BJ (cell line): ENCODE data around the gene TIMP3. TPM values are rescaled to one million over a fixed set of nuclear protein-coding genes. Genes with fewer than 3 reads are reported as not detected.

ENCODE experiments used
- CTCF ChIA-PET: fragments of 350-600 bp; formaldehyde crosslinking; extraction: SDS; loops from one replicate; lab custom pipeline; 2021; ENCODE audit warnings: antibody characterized with exemption, inconsistent platforms; lab: Yijun Ruan, JAX
- POLR2A ChIA-PET: fragments of 300-600 bp; sonication (Branson Sonifier 250); formaldehyde crosslinking; extraction: SDS; loops from one replicate; lab custom pipeline; 2021; ENCODE audit warnings: antibody characterized with exemption; lab: Charles Lee
- DNase-seq: peaks from one replicate; pipeline ENCODE4 v3.0.0-alpha.2; 2011; ENCODE audit warnings: low read depth
- H3K27me3 ChIP-seq: 2 replicates; pipeline ENCODE4 v1.6.0; 2011; ENCODE audit warnings: low read length; ENCODE audit not compliant: control insufficient read depth, insufficient read depth
- H3K36me3 ChIP-seq: 2 replicates; pipeline ENCODE4 v1.5.1; 2011; ENCODE audit warnings: low read length; ENCODE audit not compliant: control insufficient read depth, insufficient read depth
- H3K4me3 ChIP-seq: 2 replicates; pipeline ENCODE4 v1.5.1; 2011; ENCODE audit warnings: low read depth, mild to moderate bottlenecking, control low read depth, low read length
- CTCF ChIP-seq: IDR thresholded peaks from 2 replicates; pipeline ENCODE4 v1.5.1; 2011; ENCODE audit warnings: low read depth, mild to moderate bottlenecking, control low read depth, inconsistent platforms, low read length, moderate library complexity; ENCODE audit not compliant: insufficient read depth
- polyA plus RNA-seq: library from polyadenylated mRNA; depleted of rRNA; stranded (reverse); fragments of >200 nt; gene quantifications from 2 replicates; pipeline ENCODE4 v1.2.3, GENCODE V29; 2011

TIMP3 gene
- polyA plus RNA-seq, 1 experiment, result 544 TPM

GRCh38 chr22:32800994-32801536 is 440 bp upstream of the TIMP3 start:
- H3K36me3 ChIP-seq, result peaks cover 1% of the 10 kb centered on the region; the same call in 1 of the 2 replicates
- no peak for DNase-seq
- H3K27me3 ChIP-seq, result no peaks in the 10 kb centered on the region
- ChIA-PET POLR2A (interaction anchor here (0.6 to 1.6 kb wide), 6 partner anchors 139 to 326 kb away, joined by 3 to 16 read pairs (median 5); partner anchors contain the start of gene FBXO7), CTCF (interaction anchor here (0.6 to 12.8 kb wide), 8 partner anchors 11 to 271 kb away, joined by 3 to 266 read pairs (median 5); no protein-coding TSS in a partner anchor)
- TF ChIP-seq CTCF, result no peak
- H3K4me3 ChIP-seq, result peak overlapping the region; percentile 42

GRCh38 chr22:32802237-32802765 is 796 bp downstream of the TIMP3 start:
- H3K4me3 ChIP-seq, result peak overlapping the region; percentile 96
- ChIA-PET POLR2A (interaction anchor here (0.6 to 1.6 kb wide), 5 partner anchors 78 to 270 kb away, joined by 4 to 16 read pairs (median 7); no protein-coding TSS in a partner anchor), CTCF (interaction anchor here (0.6 to 12.8 kb wide), 10 partner anchors 10 to 273 kb away, joined by 3 to 266 read pairs (median 4); no protein-coding TSS in a partner anchor)
- no peaks in the 10 kb centered on the region for H3K27me3 ChIP-seq
- TF ChIP-seq CTCF, result no peak
- H3K36me3 ChIP-seq, result peaks cover 2% of the 10 kb centered on the region; the same call in 1 of the 2 replicates
- DNase-seq, result no peak

- ChIA-PET POLR2A (interaction anchor here (0.6 to 1.4 kb wide), 4 partner anchors 79 to 185 kb away, joined by 3 to 7 read pairs (median 4); no protein-coding TSS in a partner anchor), CTCF (interaction anchor here (0.6 to 12.8 kb wide), 15 partner anchors 9 to 274 kb away, joined by 3 to 266 read pairs (median 5); no protein-coding TSS in a partner anchor)
- H3K27me3 ChIP-seq, result no peaks in the 10 kb centered on the region
- DNase-seq, result no peak
- H3K4me3 ChIP-seq, result peak overlapping the region; percentile 96
- H3K36me3 ChIP-seq, result peaks cover 5% of the 10 kb centered on the region
- no peak for TF ChIP-seq CTCF
Measured at GRCh38 chr22:32803020-32803737, 1.7 kb downstream of the TIMP3 start.

- ChIA-PET POLR2A (interaction anchor here (0.8 to 1.4 kb wide), 3 partner anchors 102 to 178 kb away, joined by 3 to 5 read pairs (median 3); no protein-coding TSS in a partner anchor), CTCF (interaction anchor here (0.7 to 12.8 kb wide), 9 partner anchors 9 to 274 kb away, joined by 3 to 266 read pairs (median 6); no protein-coding TSS in a partner anchor)
- peak overlapping the region; percentile 96 for H3K4me3 ChIP-seq
- TF ChIP-seq CTCF, result 0 out of 2 replicates have a peak, but pooled peaks have one; percentile 9
- no peak for DNase-seq
- no peaks in the 10 kb centered on the region for H3K27me3 ChIP-seq
- H3K36me3 ChIP-seq, result peaks cover 6% of the 10 kb centered on the region
Measured at GRCh38 chr22:32803738-32804435, 2.4 kb downstream of the TIMP3 start.
